ENCODE results near the gene NTSR1.

NTSR1 gene

GRCh38 chr20:62792940-62793756 is 84.5 kb downstream of the NTSR1 start:
- in situ Hi-C loops (cut with MboI; ENCODE audit: low sequenced_read_pairs, unreplicated experiment), result loop anchor here (25.0 kb wide), 1 partner anchor 131 kb away; no protein-coding TSS in a partner anchor
- TF ChIP-seq, protein P1, sequence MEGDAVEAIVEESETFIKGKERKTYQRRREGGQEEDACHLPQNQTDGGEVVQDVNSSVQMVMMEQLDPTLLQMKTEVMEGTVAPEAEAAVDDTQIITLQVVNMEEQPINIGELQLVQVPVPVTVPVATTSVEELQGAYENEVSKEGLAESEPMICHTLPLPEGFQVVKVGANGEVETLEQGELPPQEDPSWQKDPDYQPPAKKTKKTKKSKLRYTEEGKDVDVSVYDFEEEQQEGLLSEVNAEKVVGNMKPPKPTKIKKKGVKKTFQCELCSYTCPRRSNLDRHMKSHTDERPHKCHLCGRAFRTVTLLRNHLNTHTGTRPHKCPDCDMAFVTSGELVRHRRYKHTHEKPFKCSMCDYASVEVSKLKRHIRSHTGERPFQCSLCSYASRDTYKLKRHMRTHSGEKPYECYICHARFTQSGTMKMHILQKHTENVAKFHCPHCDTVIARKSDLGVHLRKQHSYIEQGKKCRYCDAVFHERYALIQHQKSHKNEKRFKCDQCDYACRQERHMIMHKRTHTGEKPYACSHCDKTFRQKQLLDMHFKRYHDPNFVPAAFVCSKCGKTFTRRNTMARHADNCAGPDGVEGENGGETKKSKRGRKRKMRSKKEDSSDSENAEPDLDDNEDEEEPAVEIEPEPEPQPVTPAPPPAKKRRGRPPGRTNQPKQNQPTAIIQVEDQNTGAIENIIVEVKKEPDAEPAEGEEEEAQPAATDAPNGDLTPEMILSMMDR (IDR thresholded peaks at IDR 0.05; ENCODE audit: borderline replicate concordance, control extremely low read depth, extremely low read depth, insufficient read depth, missing control alignments), result no peak
- no peak for DNase-seq (ENCODE audit: low spot score)

- in situ Hi-C loops (cut with MboI; ENCODE audit: low sequenced_read_pairs, unreplicated experiment), result loop anchor here (25.0 kb wide), 1 partner anchor 131 kb away; no protein-coding TSS in a partner anchor
Observed at GRCh38 chr20:62793757-62794006, 85.0 kb downstream of the NTSR1 start.

GRCh38 chr20:62794007-62794724 is 85.5 kb downstream of the NTSR1 start:
- peak; percentile 98 for DNase-seq (ENCODE audit: low spot score)
- in situ Hi-C loops (cut with MboI; ENCODE audit: low sequenced_read_pairs, unreplicated experiment), result loop anchor here (25.0 kb wide), 1 partner anchor 132 kb away; no protein-coding TSS in a partner anchor
- TF ChIP-seq, protein P1 (IDR thresholded peaks at IDR 0.05; ENCODE audit: borderline replicate concordance, control extremely low read depth, extremely low read depth, insufficient read depth, missing control alignments), result no peak

More at GRCh38 chr20:62793757-62794006, 85.0 kb downstream of the NTSR1 start:
- DNase-seq (ENCODE audit: low spot score), result no peak
- TF ChIP-seq, protein P1 (IDR thresholded peaks at IDR 0.05; ENCODE audit: borderline replicate concordance, control extremely low read depth, extremely low read depth, insufficient read depth, missing control alignments), result no peak

- DNase-seq (ENCODE audit: low spot score), result peak; percentile 66
- in situ Hi-C loops (cut with MboI; ENCODE audit: low sequenced_read_pairs, unreplicated experiment), result loop anchor here (25.0 kb wide), 1 partner anchor 133 kb away; no protein-coding TSS in a partner anchor
- TF ChIP-seq, protein P1 (IDR thresholded peaks at IDR 0.05; ENCODE audit: borderline replicate concordance, control extremely low read depth, extremely low read depth, insufficient read depth, missing control alignments), result no peak
Observed at GRCh38 chr20:62795023-62795761, 86.6 kb downstream of the NTSR1 start.

GRCh38 chr20:62796699-62797491 is 88.3 kb downstream of the NTSR1 start:
- in situ Hi-C loops (cut with MboI; ENCODE audit: low sequenced_read_pairs, unreplicated experiment), result loop anchor here (25.0 kb wide), 1 partner anchor 135 kb away; no protein-coding TSS in a partner anchor
- TF ChIP-seq, protein P1 (IDR thresholded peaks at IDR 0.05; ENCODE audit: borderline replicate concordance, control extremely low read depth, extremely low read depth, insufficient read depth, missing control alignments), result no peak
- DNase-seq (ENCODE audit: low spot score), result peak; percentile 42

Data from GM13976 (cell line).